ENCODE measurements around the gene B4GALT2.

GRCh38 chr1:44035726-44036408 lies 56.9 kb downstream of the B4GALT2 start:
- TF ChIP-seq POLR2A (IDR thresholded peaks at IDR 0.05; ENCODE audit: low read length) = peak; percentile 81
- peak; percentile 100 for TF ChIP-seq GATA1 (IDR thresholded peaks at IDR 0.05; ENCODE audit: low read depth, low read length)
